Heart left ventricle (tissue), 16 donors: ENCODE data around the gene GGACT. TPM values are rescaled to one million over a fixed set of nuclear protein-coding genes. Genes with fewer than 3 reads are reported as not detected.

Experiments
- ATAC-seq, 4 donors: fragments of 200-7000 bp; cut with Tn5 transposase; one replicate each; pipeline ENCODE4 v1.9.1; 2020 to 2022; ENCODE audit warnings: moderate library complexity in 4 of 4, mild to moderate bottlenecking in 3 of 4, moderate number of reproducible peaks in 1 of 4
- DNase-seq, 5 donors: peaks; one replicate each; pipeline ENCODE4 v3.0.0-alpha.2; 2020
- H3K27ac ChIP-seq, 12 donors: fragments of 200-600 bp; sonication (generic) in 4 of 12; one replicate each; pipeline versions ENCODE4 v1.5.0 to v1.8.0; 2016 to 2022; ENCODE audit warnings: mild to moderate bottlenecking in 2 of 12
- H3K27me3 ChIP-seq, 9 donors: fragments of 200-600 bp; sonication (generic) in 2 of 9; one replicate each; pipeline versions ENCODE4 v1.5.1 to v1.8.0; 2016 to 2022; ENCODE audit warnings: mild to moderate bottlenecking in 3 of 9
- H3K36me3 ChIP-seq, 9 donors: fragments of 200-600 bp; sonication (generic) in 2 of 9; one replicate each; pipeline versions ENCODE4 v1.5.0 to v1.8.0; 2018 to 2022; ENCODE audit warnings: mild to moderate bottlenecking in 2 of 9
- H3K4me1 ChIP-seq, 12 donors: fragments of 200-600 bp; sonication (generic) in 4 of 12; one replicate each; pipeline versions ENCODE4 v1.5.0 to v1.8.0; 2016 to 2022; ENCODE audit warnings: mild to moderate bottlenecking in 3 of 12
- H3K4me3 ChIP-seq, 12 donors: fragments of 200-600 bp; sonication (generic) in 4 of 12; one replicate each; pipeline versions ENCODE4 v1.5.0 to v1.8.0; 2017 to 2022; ENCODE audit warnings: mild to moderate bottlenecking in 9 of 12, moderate library complexity in 4 of 12
- H3K9me3 ChIP-seq, 12 donors: fragments of 200-600 bp; sonication (generic) in 4 of 12; one replicate each; pipeline versions ENCODE4 v1.5.0 to v1.8.0; 2016 to 2022; ENCODE audit warnings: mild to moderate bottlenecking in 1 of 12
- CTCF ChIP-seq, 12 donors: fragments of 200-600 bp; sonication (generic) in 4 of 12; IDR thresholded peaks; one replicate each; pipeline versions ENCODE4 v1.5.0 to v1.8.0; 2018 to 2022; ENCODE audit warnings: antibody characterized with exemption in 12 of 12, mild to moderate bottlenecking in 5 of 12
- POLR2A ChIP-seq, 2 donors: fragments of 450-650 bp; IDR thresholded peaks; one replicate each; pipeline ENCODE4 v1.6.1; 2017; ENCODE audit warnings: antibody characterized with exemption in 2 of 2, mild to moderate bottlenecking in 2 of 2, moderate library complexity in 2 of 2
- WGBS, 4 donors: extraction: QIAGEN DNeasy Blood & Tissue Kit in 2 of 4; methylation state at CpG; one replicate each; pipeline versions ENCODE4 v1.1.5 to v1.1.7; 2013 to 2018; 5-methylcytosine and 5-hydroxymethylcytosine counted together
- intact Hi-C, 10 donors: fragments of 100-400 bp; cut with DNase I; formaldehyde crosslinking; loops; one replicate each; pipeline versions ENCODE4 v1.11.1 to v1.14.2; 2022
- polyA plus RNA-seq, 2 donors: library from polyadenylated mRNA; stranded (reverse); fragments of 200-250 nt; gene quantifications; one replicate each; pipeline ENCODE4 v1.2.3, GENCODE V29; 2013
- total RNA-seq, 9 donors: library from RNA; depleted of rRNA in 2 of 9; stranded (reverse); fragments of >200 nt in 2 of 9; fragmentation: NEBNext Ultra II Directional in 3 of 9; extraction: Animal tissue kit (Norgen Biotek cat#: 25700) in 3 of 9; gene quantifications; one replicate each; pipeline versions ENCODE4 v1.1.0 to v1.2.4, GENCODE V29; 2016 to 2023
- donor health status: ischemic (EF 13 %, LVEDD 7.1; RV severe dilation, severe dysfunction).
- donor health status: healthy with polysubstance abuse.
- donor health status: DM: no; HTN: yes; CAD: no.
- donor health status: DM: no; HTN: no; CAD: no.
- donor health status: ischemic (EF 25% LVEDD 6.9; RV normal size, moderate dysfunction).
- donor health status: ischemic (EF 25% LVEDD 5.7; RV mildly dilated, moderate dysfunction).
- donor health status: healthy.
- donor health status: DM: yes; HTN: yes; CAD: no.
- donor health status: ischemic (EF 35%, LVEDD 5.7; RV mildly dilated, moderate dysfunction).
- donor health status: nonischemic (EF 11% LVEDD 7.7; RV severe dilation, severe dysfunction).
- donor health status: DM: yes; HTN: yes; CAD: no.
- donor health status: PGD.
- donor health status: ischemic (EF 29% LVEDD 5.4; RV normal size, mild dysfunction).
- donor health status: nonischemic (EF 23%, LVEDD 6.1; RV moderate dilation, normal function).

The GGACT gene
- total and polyA plus RNA-seq, 11 donors, result 0.34 to 3.9 (median 1.3) TPM

- WGBS, 4 donors, result 86 to 97% (median 88%) methylated on average over 6 of the region's 6 CpGs
- intact Hi-C loops, result no loop called here
Observed at GRCh38 chr13:100534911-100535310, 53.7 kb downstream of the GGACT start.

GRCh38 chr13:100534147-100534843, 54.3 kb downstream of the GGACT start:
- 95 to 98% (median 97%) methylated on average over 13 of the region's 13 CpGs for WGBS, 4 donors
- no peak for TF ChIP-seq POLR2A (IDR thresholded peaks at IDR 0.05)
- TF ChIP-seq CTCF (IDR thresholded peaks at IDR 0.05), result no peak

More at GRCh38 chr13:100534911-100535310, 53.7 kb downstream of the GGACT start:
- Histone ChIP-seq H3K4me3 (no peak overlapping the region), H3K27ac (no peak overlapping the region), H3K9me3 (peaks cover 0 to 18% (median 2%) of the 10 kb centered on the region in 12 donors), H3K4me1 (peaks cover 0 to 10% (median 0%) of the 10 kb centered on the region in 12 donors), H3K27me3 (no peaks in the 10 kb centered on the region), H3K36me3 (peaks cover 0 to 13% (median 8%) of the 10 kb centered on the region in 9 donors)
- DNase-seq (no peak), ATAC-seq (no peak)
- TF ChIP-seq CTCF (IDR thresholded peaks at IDR 0.05) (no peak), POLR2A (IDR thresholded peaks at IDR 0.05) (no peak)

GRCh38 chr13:100533588-100534041, 55.0 kb downstream of the GGACT start:
- Histone ChIP-seq H3K27me3 (no peaks in the 10 kb centered on the region), H3K9me3 (peaks cover 0 to 12% (median 0%) of the 10 kb centered on the region in 12 donors), H3K4me1 (peaks cover 0 to 10% (median 0%) of the 10 kb centered on the region in 12 donors), H3K27ac (no peak overlapping the region), H3K36me3 (peaks cover 0 to 23% (median 13%) of the 10 kb centered on the region in 9 donors), H3K4me3 (no peak overlapping the region)
- ATAC-seq (no peak), DNase-seq (no peak)
- TF ChIP-seq CTCF (IDR thresholded peaks at IDR 0.05) (no peak), POLR2A (IDR thresholded peaks at IDR 0.05) (no peak)
- intact Hi-C loops, result no loop called here
- WGBS, 4 donors, result 91 to 96% (median 95%) methylated on average over 19 of the region's 19 CpGs

More at GRCh38 chr13:100534147-100534843, 54.3 kb downstream of the GGACT start:
- H3K27ac ChIP-seq, result no peak overlapping the region
- H3K36me3 ChIP-seq, result peaks cover 0 to 16% (median 11%) of the 10 kb centered on the region in 9 donors
- no peaks in the 10 kb centered on the region for H3K27me3 ChIP-seq
- intact Hi-C loops, result no loop called here
- no peak overlapping the region for H3K4me3 ChIP-seq
- ATAC-seq, result no peak
- DNase-seq, result no peak
- H3K4me1 ChIP-seq, result peaks cover 0 to 10% (median 0%) of the 10 kb centered on the region in 12 donors
- H3K9me3 ChIP-seq, result peaks cover 0 to 18% (median 2%) of the 10 kb centered on the region in 12 donors

- Histone ChIP-seq H3K9me3 (peaks cover 0 to 5% (median 0%) of the 10 kb centered on the region in 12 donors), H3K4me1 (peaks cover 0 to 10% (median 0%) of the 10 kb centered on the region in 12 donors), H3K27ac (no peak overlapping the region), H3K36me3 (peaks cover 0 to 30% (median 20%) of the 10 kb centered on the region in 9 donors), H3K27me3 (no peaks in the 10 kb centered on the region), H3K4me3 (no peak overlapping the region)
- 97 to 98% (median 98%) methylated on average over 10 to 14 of the region's 14 CpGs for WGBS, 4 donors
- intact Hi-C loops, result no loop called here
- no peak for DNase-seq
- TF ChIP-seq POLR2A (IDR thresholded peaks at IDR 0.05) (no peak), CTCF (IDR thresholded peaks at IDR 0.05) (no peak)
- no peak for ATAC-seq
Observed at GRCh38 chr13:100532836-100533435, 55.7 kb downstream of the GGACT start.
